Fibroblast of the aortic adventitia (primary cell): Measurements from ENCODE around the gene DMRT2. TPM values are rescaled to one million over a fixed set of nuclear protein-coding genes. Genes with fewer than 3 reads are reported as not detected.

Experiments
- DNase-seq: peaks from one replicate; pipeline ENCODE4 v3.0.0-alpha.2; 2010; ENCODE audit warnings: low read depth
- H3K4me3 ChIP-seq: 2 replicates; pipeline ENCODE4 v1.5.1; 2011; ENCODE audit warnings: low read depth, mild to moderate bottlenecking, control low read depth, low read length, moderate library complexity
- small RNA-seq: library from RNA; depleted of rRNA; stranded (forward); fragments of <200 nt; gene quantifications from one replicate; pipeline ENCODE3, GENCODE V24; 2012
- total RNA-seq: library from RNA; depleted of rRNA; stranded (reverse); fragments of >200 nt; gene quantifications from 2 replicates; pipeline ENCODE4 v1.2.3, GENCODE V29; 2012; ENCODE audit warnings: low replicate concordance
- TF ChIP-seq, protein P1 (sequence below): IDR thresholded peaks from 2 replicates; pipeline ENCODE4 v1.5.1; 2011; ENCODE audit warnings: mild to moderate bottlenecking, low read length, control low read depth, inconsistent platforms; ENCODE audit not compliant: insufficient read depth

Gene DMRT2
- total RNA-seq, 1 donor, result 0.18 TPM

DNA sequence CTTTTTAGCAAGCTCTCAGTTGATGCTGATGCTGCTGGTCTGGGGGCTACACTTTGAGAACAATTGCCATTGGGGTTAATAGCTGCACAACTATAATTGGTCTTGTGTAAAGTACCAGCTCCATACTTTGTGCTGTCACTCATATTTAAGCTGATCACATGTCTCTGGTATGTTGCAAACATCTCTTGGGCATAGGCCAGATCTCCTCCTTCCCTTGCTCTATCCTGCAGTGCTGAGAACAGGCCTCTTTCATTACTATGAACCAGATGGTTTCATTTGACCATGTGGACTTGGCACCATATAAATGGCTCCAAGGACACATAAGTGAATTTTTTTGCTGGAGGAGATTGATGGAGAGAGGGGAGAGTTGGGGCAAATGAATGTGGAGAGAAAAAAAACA is 48.4 kb downstream of the DMRT2 start:
- DNase-seq, result no peak
- no peak overlapping the region for H3K4me3 ChIP-seq
- TF ChIP-seq, protein P1, sequence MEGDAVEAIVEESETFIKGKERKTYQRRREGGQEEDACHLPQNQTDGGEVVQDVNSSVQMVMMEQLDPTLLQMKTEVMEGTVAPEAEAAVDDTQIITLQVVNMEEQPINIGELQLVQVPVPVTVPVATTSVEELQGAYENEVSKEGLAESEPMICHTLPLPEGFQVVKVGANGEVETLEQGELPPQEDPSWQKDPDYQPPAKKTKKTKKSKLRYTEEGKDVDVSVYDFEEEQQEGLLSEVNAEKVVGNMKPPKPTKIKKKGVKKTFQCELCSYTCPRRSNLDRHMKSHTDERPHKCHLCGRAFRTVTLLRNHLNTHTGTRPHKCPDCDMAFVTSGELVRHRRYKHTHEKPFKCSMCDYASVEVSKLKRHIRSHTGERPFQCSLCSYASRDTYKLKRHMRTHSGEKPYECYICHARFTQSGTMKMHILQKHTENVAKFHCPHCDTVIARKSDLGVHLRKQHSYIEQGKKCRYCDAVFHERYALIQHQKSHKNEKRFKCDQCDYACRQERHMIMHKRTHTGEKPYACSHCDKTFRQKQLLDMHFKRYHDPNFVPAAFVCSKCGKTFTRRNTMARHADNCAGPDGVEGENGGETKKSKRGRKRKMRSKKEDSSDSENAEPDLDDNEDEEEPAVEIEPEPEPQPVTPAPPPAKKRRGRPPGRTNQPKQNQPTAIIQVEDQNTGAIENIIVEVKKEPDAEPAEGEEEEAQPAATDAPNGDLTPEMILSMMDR, result no peak

DNA sequence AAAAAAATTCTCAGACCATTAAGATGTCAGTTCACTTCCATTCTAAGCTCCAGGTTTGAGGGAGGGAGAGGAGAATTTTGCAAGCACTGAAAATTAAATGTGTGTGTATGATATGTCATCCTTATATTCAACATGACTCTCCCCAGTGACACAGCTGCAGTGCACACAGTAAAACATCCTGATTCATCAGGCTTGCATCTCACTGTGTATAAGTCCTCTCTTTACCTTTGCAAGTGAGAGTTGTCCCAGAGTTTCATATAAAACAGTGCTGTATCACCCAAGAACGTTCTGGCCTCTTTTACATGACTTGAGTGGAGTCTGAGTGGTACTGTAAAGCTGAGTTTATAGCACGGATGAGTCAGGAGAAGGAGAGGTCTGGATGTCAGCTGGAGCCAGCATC is 50.0 kb downstream of the DMRT2 start:
- no peak overlapping the region for H3K4me3 ChIP-seq
- DNase-seq, result no peak
- TF ChIP-seq, protein P1, result no peak

DNA sequence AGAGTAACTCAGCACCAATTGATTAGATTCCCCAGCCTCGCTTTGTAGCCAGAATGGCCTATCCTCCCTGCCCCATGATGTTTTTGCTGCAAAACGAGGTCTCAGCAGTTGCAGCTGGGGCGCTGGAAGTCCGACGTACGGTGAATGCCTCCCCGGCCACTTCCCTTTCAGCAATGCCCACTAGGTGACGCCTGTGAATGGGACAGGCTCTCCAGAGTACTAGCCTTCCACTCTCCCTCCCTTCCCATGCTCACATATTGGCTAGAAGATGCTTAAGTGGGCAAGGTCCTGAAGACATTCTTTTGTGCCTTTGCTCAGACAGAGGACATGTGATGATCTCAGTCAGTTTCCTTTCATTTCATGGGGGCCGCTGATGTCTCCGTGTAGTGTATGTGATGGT is 50.8 kb downstream of the DMRT2 start:
- DNase-seq, result peak; percentile 34
- TF ChIP-seq, protein P1, result peak; percentile 72
- no peak overlapping the region for H3K4me3 ChIP-seq

DNA sequence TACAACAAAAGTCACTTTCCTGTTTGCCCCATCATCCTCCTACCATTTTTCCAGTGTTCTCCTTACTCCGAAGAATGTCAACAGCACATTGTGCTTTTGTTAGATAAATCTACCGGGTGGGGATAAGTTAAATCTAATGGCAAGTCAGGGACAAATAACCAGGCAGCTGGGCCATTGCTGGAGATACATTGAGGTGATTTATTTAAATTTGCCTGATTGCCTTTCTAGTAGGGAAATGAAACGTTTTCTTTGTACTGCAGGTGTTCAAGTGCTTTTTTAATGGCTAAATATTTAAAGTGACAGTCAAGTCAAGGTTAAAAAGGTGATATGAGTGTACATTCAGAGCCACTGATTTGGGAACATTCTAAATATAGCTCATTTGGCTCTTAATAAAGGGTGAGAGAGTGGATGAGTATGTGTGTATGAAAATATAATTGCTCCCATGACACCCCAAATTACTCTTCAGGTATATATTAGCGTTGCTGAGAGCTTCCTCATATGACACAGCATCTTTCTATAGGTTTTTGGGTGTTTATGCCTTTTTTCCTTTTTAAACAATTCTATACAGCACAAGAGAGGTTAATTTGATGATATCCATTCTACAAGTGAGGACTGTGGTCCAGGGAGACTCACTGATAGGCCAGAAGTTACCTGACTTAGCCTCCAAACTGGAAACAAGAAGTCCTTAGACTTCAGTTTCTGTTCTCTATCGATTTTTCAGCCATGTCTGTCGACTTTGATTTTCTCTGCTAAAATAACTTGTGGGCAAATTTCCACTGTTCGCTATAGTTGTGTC is 51.9 kb downstream of the DMRT2 start:
- H3K4me3 ChIP-seq, result no peak overlapping the region
- TF ChIP-seq, protein P1, result no peak
- DNase-seq, result no peak

- no peak for DNase-seq
Measured at GRCh38 chr9:1102642-1102970, 52.4 kb downstream of the DMRT2 start.

More at GRCh38 chr9:1102642-1102970, 52.4 kb downstream of the DMRT2 start:
- H3K4me3 ChIP-seq, result no peak overlapping the region
- TF ChIP-seq, protein P1, result no peak

Small RNAs within 50 kb of the gene (small RNA-seq; reads per million reads assigned to genes)
- gene RNU6-1073P, result not detected

Other genes with a start within 250 kb of the DMRT2 start
- gene DMRT1, start 208.7 kb upstream of the DMRT2 start, total RNA-seq, result not detected in 2 replicates
- not detected in 2 replicates for gene DMRT3, start 73.7 kb upstream of the DMRT2 start, total RNA-seq